OCI-LY7 (cell line): ENCODE measurements around the gene PTPRB.

Experiments
- EZH2phosphoT487 ChIP-seq: fragments of 200-600 bp; sonication (generic); IDR thresholded peaks from 2 replicates; pipeline ENCODE4 v1.6.1; 2018; ENCODE audit warnings: low read depth, borderline replicate concordance, mild to moderate bottlenecking, mixed run types, antibody characterized with exemption, low read length, moderate library complexity, mixed read lengths
- TF ChIP-seq, protein P1 (sequence below): fragments of 200-600 bp; sonication (generic); conservative IDR thresholded peaks from 2 replicates; pipeline ENCODE4 v1.5.1; 2014; ENCODE audit warnings: mild to moderate bottlenecking, antibody characterized with exemption, low read length, moderate library complexity, mixed read lengths

- TF ChIP-seq, protein P1, sequence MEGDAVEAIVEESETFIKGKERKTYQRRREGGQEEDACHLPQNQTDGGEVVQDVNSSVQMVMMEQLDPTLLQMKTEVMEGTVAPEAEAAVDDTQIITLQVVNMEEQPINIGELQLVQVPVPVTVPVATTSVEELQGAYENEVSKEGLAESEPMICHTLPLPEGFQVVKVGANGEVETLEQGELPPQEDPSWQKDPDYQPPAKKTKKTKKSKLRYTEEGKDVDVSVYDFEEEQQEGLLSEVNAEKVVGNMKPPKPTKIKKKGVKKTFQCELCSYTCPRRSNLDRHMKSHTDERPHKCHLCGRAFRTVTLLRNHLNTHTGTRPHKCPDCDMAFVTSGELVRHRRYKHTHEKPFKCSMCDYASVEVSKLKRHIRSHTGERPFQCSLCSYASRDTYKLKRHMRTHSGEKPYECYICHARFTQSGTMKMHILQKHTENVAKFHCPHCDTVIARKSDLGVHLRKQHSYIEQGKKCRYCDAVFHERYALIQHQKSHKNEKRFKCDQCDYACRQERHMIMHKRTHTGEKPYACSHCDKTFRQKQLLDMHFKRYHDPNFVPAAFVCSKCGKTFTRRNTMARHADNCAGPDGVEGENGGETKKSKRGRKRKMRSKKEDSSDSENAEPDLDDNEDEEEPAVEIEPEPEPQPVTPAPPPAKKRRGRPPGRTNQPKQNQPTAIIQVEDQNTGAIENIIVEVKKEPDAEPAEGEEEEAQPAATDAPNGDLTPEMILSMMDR: no peak
- no peak for TF ChIP-seq EZH2phosphoT487
These were observed 150.6 kb downstream of the PTPRB start for GRCh38 chr12:70486588-70486987.
